ENCODE measurements around the gene FFAR4. TPM values are rescaled to one million over a fixed set of nuclear protein-coding genes. Genes with fewer than 3 reads are reported as not detected.
A peak's percentile ranks its signal among the peaks of the same experiment; 100 is the strongest.

The FFAR4 gene
- total and polyA plus RNA-seq, 2 experiments from 2014 or later, result not detected

DNA sequence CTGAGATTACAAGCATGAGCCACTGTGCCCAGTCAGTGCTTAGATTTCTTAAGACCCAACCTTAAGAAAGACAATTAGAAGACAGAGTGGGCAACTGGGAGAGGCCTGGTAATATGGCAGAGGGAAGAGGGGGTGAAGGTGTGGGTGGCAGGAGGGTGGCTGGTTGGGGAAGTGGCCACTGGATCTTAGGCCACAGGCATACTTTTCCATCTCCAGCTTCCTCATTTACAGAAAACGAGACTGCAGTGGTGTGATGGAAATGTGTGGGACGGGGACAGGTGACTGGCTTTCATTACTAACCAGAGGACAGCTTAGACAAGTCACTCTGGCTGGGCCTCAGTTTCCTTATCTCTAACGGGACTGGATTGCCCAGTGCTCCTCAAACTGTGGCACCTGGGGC is 1.0 kb upstream of the FFAR4 start:
- H3K9ac ChIP-seq, result no peak overlapping the region
- no peak overlapping the region for H2AFZ ChIP-seq
- DNase-seq, result no peak
- no peaks in the 10 kb centered on the region for H3K9me3 ChIP-seq (ENCODE audit: low read depth)
- H4K20me1 ChIP-seq (ENCODE audit: insufficient read depth), result no peaks in the 10 kb centered on the region
- no peaks in the 10 kb centered on the region for H3K36me3 ChIP-seq (ENCODE audit: low read depth)
- in situ Hi-C loops (cut with MboI), result no loop called here
- H3F3A ChIP-seq (ENCODE audit: insufficient read depth), result no peaks in the 10 kb centered on the region
- 13 to 16% methylated on average over 3 of the region's 3 CpGs for WGBS, 2 experiments (ENCODE audit: low coverage in 1 of 2, low lambda C conversion rate in 2 of 2, missing lambda C conversion rate in 2 of 2)
- no peaks in the 10 kb centered on the region for H3K79me2 ChIP-seq (ENCODE audit: insufficient read depth)
- peaks cover 52% of the 10 kb centered on the region for H3K27me3 ChIP-seq (replicated peaks; ENCODE audit: insufficient read depth)
- H3K27ac ChIP-seq, result no peak overlapping the region
- TF ChIP-seq EZH2 (IDR thresholded peaks at IDR 0.05; ENCODE audit: insufficient read depth, poor library complexity, severe bottlenecking) (no peak), EZH2phosphoT487 (IDR thresholded peaks at IDR 0.05; ENCODE audit: insufficient read depth, low read depth) (no peak)
- H3K4me2 ChIP-seq (ENCODE audit: unreplicated experiment), result no peak overlapping the region
- no peak overlapping the region for H3K4me3 ChIP-seq
- no peaks in the 10 kb centered on the region for H3K4me1 ChIP-seq (ENCODE audit: insufficient read depth)
- no peaks in the 10 kb centered on the region for H3K9me2 ChIP-seq (ENCODE audit: insufficient read depth)

DNA sequence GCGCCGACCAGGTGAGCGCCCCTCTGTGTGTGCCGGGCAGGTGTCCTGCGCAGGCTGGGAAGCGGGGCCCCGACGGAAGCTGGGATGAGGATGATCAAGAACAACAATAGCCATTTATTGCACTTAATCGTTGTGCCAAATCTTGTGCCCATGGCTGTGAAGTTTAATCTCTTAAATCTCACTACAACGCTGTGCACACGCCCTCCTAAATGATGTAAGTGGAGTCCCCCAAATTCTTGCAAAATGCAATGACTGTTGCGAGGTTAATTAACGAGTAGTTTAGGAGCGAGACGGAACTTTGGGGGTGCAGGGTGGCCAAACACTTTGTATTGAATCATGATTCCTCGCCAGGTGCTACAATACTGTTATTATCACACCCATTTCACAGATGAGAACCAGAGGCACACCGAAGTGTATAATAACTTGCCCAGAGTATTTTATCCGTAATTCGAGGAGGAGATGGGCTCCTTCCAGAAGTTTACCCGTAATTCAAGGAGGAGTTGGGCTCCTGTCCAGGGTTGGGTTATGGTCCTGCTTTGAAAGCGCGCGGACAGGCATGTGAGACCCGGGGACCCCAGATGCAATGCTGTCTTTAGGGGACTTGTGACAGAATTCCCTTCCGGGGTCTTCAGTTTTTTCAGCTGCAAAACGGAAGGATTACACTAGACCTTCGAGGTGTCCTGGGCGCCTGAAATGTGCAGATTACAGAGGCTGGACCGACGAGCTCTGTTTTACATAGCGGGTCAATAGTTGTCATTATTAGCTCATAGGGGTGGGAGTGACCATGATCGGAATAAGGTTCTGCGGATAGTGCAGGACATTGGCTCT is 1.0 kb downstream of the FFAR4 start:
- no peaks in the 10 kb centered on the region for H3K9me3 ChIP-seq (ENCODE audit: low read depth)
- H3K27me3 ChIP-seq (replicated peaks; ENCODE audit: insufficient read depth), result peaks cover 69% of the 10 kb centered on the region
- peak; percentile 73 for TF ChIP-seq EZH2 (IDR thresholded peaks at IDR 0.05; ENCODE audit: insufficient read depth, poor library complexity, severe bottlenecking)
- TF ChIP-seq EZH2phosphoT487 (IDR thresholded peaks at IDR 0.05; ENCODE audit: insufficient read depth, low read depth), result no peak
- no peaks in the 10 kb centered on the region for H3K36me3 ChIP-seq (ENCODE audit: low read depth)
- H3K9me2 ChIP-seq (ENCODE audit: insufficient read depth), result no peaks in the 10 kb centered on the region
- H3K79me2 ChIP-seq (ENCODE audit: insufficient read depth), result no peaks in the 10 kb centered on the region
- no peak overlapping the region for H3K4me3 ChIP-seq
- H2AFZ ChIP-seq, result no peak overlapping the region
- in situ Hi-C loops (cut with MboI), result no loop called here
- no peak overlapping the region for H3K9ac ChIP-seq
- no peak for DNase-seq
- no peak overlapping the region for H3K27ac ChIP-seq
- H3K4me1 ChIP-seq (ENCODE audit: insufficient read depth), result no peaks in the 10 kb centered on the region
- no peak overlapping the region for H3K4me2 ChIP-seq (ENCODE audit: unreplicated experiment)
- H4K20me1 ChIP-seq (ENCODE audit: insufficient read depth), result no peaks in the 10 kb centered on the region
- WGBS, 2 experiments (ENCODE audit: low coverage in 1 of 2, low lambda C conversion rate in 2 of 2, missing lambda C conversion rate in 2 of 2), result 9 to 10% methylated on average over 33 of the region's 33 CpGs
- H3F3A ChIP-seq (ENCODE audit: insufficient read depth), result no peaks in the 10 kb centered on the region

DNA sequence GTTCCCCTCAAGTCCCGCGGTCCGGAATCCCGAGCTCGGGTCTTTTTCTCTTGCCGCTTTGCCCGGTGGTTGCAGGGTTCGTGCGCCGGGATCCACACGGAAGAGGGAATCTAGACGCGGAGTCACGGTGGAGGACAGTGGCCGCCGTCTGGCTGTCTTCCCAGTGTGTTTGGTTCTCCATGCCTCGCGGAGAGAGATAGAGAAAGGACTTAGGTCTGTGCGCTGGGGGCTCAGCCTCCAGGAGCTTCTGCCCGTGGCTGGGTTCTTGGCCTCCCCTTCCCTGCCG is 1.6 kb downstream of the FFAR4 start:
- no peaks in the 10 kb centered on the region for H3K9me2 ChIP-seq (ENCODE audit: insufficient read depth)
- H3K36me3 ChIP-seq (ENCODE audit: low read depth), result no peaks in the 10 kb centered on the region
- no peaks in the 10 kb centered on the region for H3K79me2 ChIP-seq (ENCODE audit: insufficient read depth)
- no peaks in the 10 kb centered on the region for H4K20me1 ChIP-seq (ENCODE audit: insufficient read depth)
- no peak overlapping the region for H3K9ac ChIP-seq
- H3K27ac ChIP-seq, result no peak overlapping the region
- H2AFZ ChIP-seq, result no peak overlapping the region
- WGBS, 2 experiments (ENCODE audit: low coverage in 1 of 2, low lambda C conversion rate in 2 of 2, missing lambda C conversion rate in 2 of 2), result 4 to 6% methylated on average over 20 to 21 of the region's 21 CpGs
- peak; percentile 8 for TF ChIP-seq EZH2 (IDR thresholded peaks at IDR 0.05; ENCODE audit: insufficient read depth, poor library complexity, severe bottlenecking)
- no peak for TF ChIP-seq EZH2phosphoT487 (IDR thresholded peaks at IDR 0.05; ENCODE audit: insufficient read depth, low read depth)
- in situ Hi-C loops (cut with MboI), result no loop called here
- peak; percentile 11 for DNase-seq
- H3K27me3 ChIP-seq (replicated peaks; ENCODE audit: insufficient read depth), result peaks cover 72% of the 10 kb centered on the region
- no peak overlapping the region for H3K4me2 ChIP-seq (ENCODE audit: unreplicated experiment)
- no peaks in the 10 kb centered on the region for H3K4me1 ChIP-seq (ENCODE audit: insufficient read depth)
- no peak overlapping the region for H3K4me3 ChIP-seq
- no peaks in the 10 kb centered on the region for H3F3A ChIP-seq (ENCODE audit: insufficient read depth)
- no peaks in the 10 kb centered on the region for H3K9me3 ChIP-seq (ENCODE audit: low read depth)

DNA sequence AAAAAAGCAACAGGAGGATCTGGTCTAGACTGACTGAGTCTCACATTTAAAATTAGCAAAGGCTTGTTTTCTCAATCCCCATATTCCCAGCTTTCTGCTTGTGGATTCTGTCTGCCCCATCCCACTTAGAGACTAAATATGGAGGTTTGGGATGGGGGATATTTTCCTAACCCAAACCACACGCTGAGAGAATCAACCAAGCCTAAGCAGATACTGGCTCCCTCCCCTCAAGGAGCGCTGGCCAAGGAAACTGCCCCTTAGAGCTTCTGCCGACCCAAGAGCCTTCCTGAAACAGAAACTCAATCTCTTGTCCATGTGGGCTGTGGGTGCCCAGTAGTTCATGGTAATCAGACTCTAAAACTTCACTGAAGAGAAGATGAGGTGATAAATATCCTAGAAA is 3.9 kb downstream of the FFAR4 start:
- no peaks in the 10 kb centered on the region for H3K9me2 ChIP-seq (ENCODE audit: insufficient read depth)
- no peak overlapping the region for H3K4me2 ChIP-seq (ENCODE audit: unreplicated experiment)
- H3K79me2 ChIP-seq (ENCODE audit: insufficient read depth), result no peaks in the 10 kb centered on the region
- no peaks in the 10 kb centered on the region for H3K36me3 ChIP-seq (ENCODE audit: low read depth)
- no peak for DNase-seq
- no peaks in the 10 kb centered on the region for H4K20me1 ChIP-seq (ENCODE audit: insufficient read depth)
- in situ Hi-C loops (cut with MboI), result no loop called here
- no peaks in the 10 kb centered on the region for H3K4me1 ChIP-seq (ENCODE audit: insufficient read depth)
- H3K27ac ChIP-seq, result no peak overlapping the region
- WGBS, 2 experiments (ENCODE audit: low coverage in 1 of 2, low lambda C conversion rate in 2 of 2, missing lambda C conversion rate in 2 of 2), result 1 to 2% methylated on average over 3 of the region's 3 CpGs
- no peak overlapping the region for H2AFZ ChIP-seq
- H3K9me3 ChIP-seq (ENCODE audit: low read depth), result no peaks in the 10 kb centered on the region
- H3K27me3 ChIP-seq (replicated peaks; ENCODE audit: insufficient read depth), result peaks cover 82% of the 10 kb centered on the region
- H3K4me3 ChIP-seq, result no peak overlapping the region
- H3F3A ChIP-seq (ENCODE audit: insufficient read depth), result no peaks in the 10 kb centered on the region
- no peak overlapping the region for H3K9ac ChIP-seq
- TF ChIP-seq EZH2phosphoT487 (IDR thresholded peaks at IDR 0.05; ENCODE audit: insufficient read depth, low read depth), result no peak
- no peak for TF ChIP-seq EZH2 (IDR thresholded peaks at IDR 0.05; ENCODE audit: insufficient read depth, poor library complexity, severe bottlenecking)

Measured in GM23248 (cell line).